AG10803 (cell line): ENCODE measurements around the gene ALX1.

ENCODE experiments used
- DNase-seq: peaks from one replicate; pipeline ENCODE4 v3.0.0; 2010; ENCODE audit warnings: low read depth
- H3K4me3 ChIP-seq: 2 replicates; pipeline ENCODE4 v1.5.1; 2011; ENCODE audit warnings: mild to moderate bottlenecking, low read length, control low read depth
- CTCF ChIP-seq: conservative IDR thresholded peaks from 2 replicates; pipeline ENCODE4 v1.5.1; 2011; ENCODE audit warnings: mild to moderate bottlenecking, low read length, control low read depth, inconsistent platforms

ALX1 gene

GRCh38 chr12:85278598-85279448, 1.2 kb upstream of the ALX1 start:
- no peak overlapping the region for H3K4me3 ChIP-seq
- TF ChIP-seq CTCF, result no peak
- DNase-seq, result no peak

- no peak for TF ChIP-seq CTCF
- no peak for DNase-seq
- H3K4me3 ChIP-seq, result peak overlapping the region; percentile 63
These were observed 413 bp upstream of the ALX1 start for GRCh38 chr12:85279449-85280164.

GRCh38 chr12:85280984-85281630, 1.1 kb downstream of the ALX1 start:
- DNase-seq, result no peak
- peak overlapping the region; percentile 63 for H3K4me3 ChIP-seq
- no peak for TF ChIP-seq CTCF

DNA sequence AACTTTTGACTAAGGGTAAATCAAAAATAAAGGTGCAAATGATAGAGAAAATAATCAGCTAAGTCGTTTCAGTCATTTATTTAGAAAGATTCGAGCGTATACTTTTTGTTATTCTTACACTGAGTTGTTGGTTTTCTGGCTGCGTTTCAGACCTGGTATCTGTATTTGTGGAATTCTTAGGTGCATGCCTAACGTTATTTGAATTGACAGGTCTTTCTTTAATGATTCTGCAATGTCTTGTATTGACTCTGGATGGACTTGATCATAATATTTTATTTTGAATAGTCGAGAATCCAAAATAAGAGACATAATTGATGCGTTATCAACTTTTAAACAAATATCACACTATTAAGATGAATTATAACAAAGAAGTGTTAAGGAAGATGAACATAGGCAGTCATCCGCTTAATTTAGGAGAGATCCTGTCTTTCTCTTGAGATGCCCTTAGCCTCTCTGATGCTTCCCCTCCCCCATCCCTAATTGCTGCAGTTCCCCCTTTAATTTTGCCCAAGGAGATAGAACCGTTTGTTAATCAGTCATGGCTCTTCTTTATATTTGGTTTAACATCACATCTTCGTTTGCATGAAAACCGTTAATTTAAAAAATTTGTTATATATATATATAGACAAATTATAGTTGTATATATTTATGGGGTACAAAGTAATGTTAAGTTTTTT, 1.8 kb downstream of the ALX1 start:
- TF ChIP-seq CTCF, result no peak
- H3K4me3 ChIP-seq, result no peak overlapping the region
- no peak for DNase-seq

GRCh38 chr12:85283560-85283959, 3.5 kb downstream of the ALX1 start:
- H3K4me3 ChIP-seq, result no peak overlapping the region
- TF ChIP-seq CTCF, result no peak
- no peak for DNase-seq

DNA sequence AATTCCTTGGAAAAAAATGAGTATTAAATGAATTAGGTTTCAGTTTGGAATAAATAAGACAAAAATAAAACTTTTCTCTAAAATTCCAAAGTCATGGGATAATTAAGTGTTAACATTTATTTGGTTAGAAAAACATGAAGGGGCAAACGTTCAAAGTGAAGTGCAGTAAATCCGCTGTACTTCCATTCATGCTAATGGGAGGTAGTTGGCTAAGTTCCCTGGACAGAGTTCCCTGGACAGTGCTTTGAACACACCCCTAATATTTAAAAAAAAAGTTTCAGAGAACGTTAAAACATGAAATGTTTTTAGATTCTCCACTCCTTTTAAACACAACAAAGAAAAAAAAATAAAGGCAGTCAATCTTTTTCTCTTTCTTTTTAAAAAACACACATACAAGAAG, 16.3 kb downstream of the ALX1 start:
- H3K4me3 ChIP-seq, result no peak overlapping the region
- TF ChIP-seq CTCF, result no peak
- no peak for DNase-seq
